DOHH2 (cell line): ENCODE measurements around the gene GOLGA2.

Experiments used
- EZH2phosphoT487 ChIP-seq: fragments of 200-600 bp; sonication (generic); IDR thresholded peaks from 2 replicates; pipeline ENCODE4 v1.6.1; 2017; ENCODE audit warnings: borderline replicate concordance, mild to moderate bottlenecking, antibody characterized with exemption, low read length, moderate library complexity, mixed read lengths
- TF ChIP-seq, protein P1 (sequence below): fragments of 200-600 bp; sonication (generic); IDR thresholded peaks from one replicate; pipeline ENCODE4 v1.5.1; 2014; ENCODE audit warnings: antibody characterized with exemption, mild to moderate bottlenecking, low read depth, low read length; ENCODE audit not compliant: poor library complexity, severe bottlenecking

GRCh38 chr9:128214571-128215490 is 61.0 kb downstream of the GOLGA2 start:
- TF ChIP-seq, protein P1, sequence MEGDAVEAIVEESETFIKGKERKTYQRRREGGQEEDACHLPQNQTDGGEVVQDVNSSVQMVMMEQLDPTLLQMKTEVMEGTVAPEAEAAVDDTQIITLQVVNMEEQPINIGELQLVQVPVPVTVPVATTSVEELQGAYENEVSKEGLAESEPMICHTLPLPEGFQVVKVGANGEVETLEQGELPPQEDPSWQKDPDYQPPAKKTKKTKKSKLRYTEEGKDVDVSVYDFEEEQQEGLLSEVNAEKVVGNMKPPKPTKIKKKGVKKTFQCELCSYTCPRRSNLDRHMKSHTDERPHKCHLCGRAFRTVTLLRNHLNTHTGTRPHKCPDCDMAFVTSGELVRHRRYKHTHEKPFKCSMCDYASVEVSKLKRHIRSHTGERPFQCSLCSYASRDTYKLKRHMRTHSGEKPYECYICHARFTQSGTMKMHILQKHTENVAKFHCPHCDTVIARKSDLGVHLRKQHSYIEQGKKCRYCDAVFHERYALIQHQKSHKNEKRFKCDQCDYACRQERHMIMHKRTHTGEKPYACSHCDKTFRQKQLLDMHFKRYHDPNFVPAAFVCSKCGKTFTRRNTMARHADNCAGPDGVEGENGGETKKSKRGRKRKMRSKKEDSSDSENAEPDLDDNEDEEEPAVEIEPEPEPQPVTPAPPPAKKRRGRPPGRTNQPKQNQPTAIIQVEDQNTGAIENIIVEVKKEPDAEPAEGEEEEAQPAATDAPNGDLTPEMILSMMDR, result no peak
- TF ChIP-seq EZH2phosphoT487, result no peak
